ENCODE results near the gene CELA2B.
"Not testable (repeated sequence)": the region's sequence is repeated elsewhere in the genome, so short reads cannot be mapped to it uniquely, and the experiment has no call there.

CELA2B gene

GRCh38 chr1:15489052-15489736 is 13.3 kb downstream of the CELA2B start:
- Histone ChIP-seq H3K9ac (ENCODE audit: low read length) (no peak overlapping the region), H3K4me1 (ENCODE audit: control insufficient read depth, low read depth, low read length) (no peaks in the 10 kb centered on the region), H3K27ac (ENCODE audit: low read length) (no peak overlapping the region)

GRCh38 chr1:15491010-15491409 is 15.1 kb downstream of the CELA2B start:
- not testable (repeated sequence) for H3K27me3 ChIP-seq (ENCODE audit: control insufficient read depth, insufficient read depth, low read length); H3K9ac ChIP-seq (ENCODE audit: low read length); H3K4me1 ChIP-seq (ENCODE audit: control insufficient read depth, low read depth, low read length); H3K4me3 ChIP-seq (ENCODE audit: low read length); H3K9me3 ChIP-seq (ENCODE audit: control insufficient read depth, low read depth, low read length); H3K27ac ChIP-seq (ENCODE audit: low read length)
- H3K36me3 ChIP-seq (ENCODE audit: control insufficient read depth, low read depth, low read length): peaks cover 11% of the 10 kb centered on the region

More at GRCh38 chr1:15489052-15489736, 13.3 kb downstream of the CELA2B start:
- peaks cover 11% of the 10 kb centered on the region for H3K36me3 ChIP-seq (ENCODE audit: control insufficient read depth, low read depth, low read length)
- H3K9me3 ChIP-seq (ENCODE audit: control insufficient read depth, low read depth, low read length): no peaks in the 10 kb centered on the region
- H3K4me3 ChIP-seq (ENCODE audit: low read length): no peak overlapping the region
- H3K27me3 ChIP-seq (ENCODE audit: control insufficient read depth, insufficient read depth, low read length): no peaks in the 10 kb centered on the region

GRCh38 chr1:15492596-15492995 is 16.7 kb downstream of the CELA2B start:
- Histone ChIP-seq H3K36me3 (ENCODE audit: control insufficient read depth, low read depth, low read length) (peaks cover 11% of the 10 kb centered on the region), H3K9me3 (ENCODE audit: control insufficient read depth, low read depth, low read length) (no peaks in the 10 kb centered on the region), H3K9ac (ENCODE audit: low read length) (no peak overlapping the region), H3K4me3 (ENCODE audit: low read length) (no peak overlapping the region), H3K4me1 (ENCODE audit: control insufficient read depth, low read depth, low read length) (no peaks in the 10 kb centered on the region), H3K27me3 (ENCODE audit: control insufficient read depth, insufficient read depth, low read length) (no peaks in the 10 kb centered on the region), H3K27ac (ENCODE audit: low read length) (no peak overlapping the region)

GRCh38 chr1:15493869-15494390 is 18.0 kb downstream of the CELA2B start:
- H3K27ac ChIP-seq (ENCODE audit: low read length): no peak overlapping the region
- H3K4me1 ChIP-seq (ENCODE audit: control insufficient read depth, low read depth, low read length): no peaks in the 10 kb centered on the region
- H3K4me3 ChIP-seq (ENCODE audit: low read length): no peak overlapping the region
- H3K27me3 ChIP-seq (ENCODE audit: control insufficient read depth, insufficient read depth, low read length): no peaks in the 10 kb centered on the region
- H3K9ac ChIP-seq (ENCODE audit: low read length): no peak overlapping the region
- H3K9me3 ChIP-seq (ENCODE audit: control insufficient read depth, low read depth, low read length): no peaks in the 10 kb centered on the region
- peaks cover 11% of the 10 kb centered on the region for H3K36me3 ChIP-seq (ENCODE audit: control insufficient read depth, low read depth, low read length)

GRCh38 chr1:15500184-15501178 is 24.6 kb downstream of the CELA2B start:
- Histone ChIP-seq H3K36me3 (ENCODE audit: control insufficient read depth, low read depth, low read length) (peaks cover 14% of the 10 kb centered on the region), H3K4me1 (ENCODE audit: control insufficient read depth, low read depth, low read length) (no peaks in the 10 kb centered on the region), H3K9me3 (ENCODE audit: control insufficient read depth, low read depth, low read length) (no peaks in the 10 kb centered on the region), H3K9ac (ENCODE audit: low read length) (no peak overlapping the region), H3K4me3 (ENCODE audit: low read length) (no peak overlapping the region), H3K27me3 (ENCODE audit: control insufficient read depth, insufficient read depth, low read length) (no peaks in the 10 kb centered on the region), H3K27ac (ENCODE audit: low read length) (no peak overlapping the region)

- H3K27ac ChIP-seq (ENCODE audit: low read length): no peak overlapping the region
- H3K9ac ChIP-seq (ENCODE audit: low read length): no peak overlapping the region
- no peaks in the 10 kb centered on the region for H3K9me3 ChIP-seq (ENCODE audit: control insufficient read depth, low read depth, low read length)
- H3K4me3 ChIP-seq (ENCODE audit: low read length): no peak overlapping the region
- no peaks in the 10 kb centered on the region for H3K27me3 ChIP-seq (ENCODE audit: control insufficient read depth, insufficient read depth, low read length)
- H3K4me1 ChIP-seq (ENCODE audit: control insufficient read depth, low read depth, low read length): no peaks in the 10 kb centered on the region
- peaks cover 14% of the 10 kb centered on the region for H3K36me3 ChIP-seq (ENCODE audit: control insufficient read depth, low read depth, low read length)
Observed at GRCh38 chr1:15501208-15502032, 25.5 kb downstream of the CELA2B start.

- Histone ChIP-seq H3K27me3 (ENCODE audit: control insufficient read depth, insufficient read depth, low read length) (no peaks in the 10 kb centered on the region), H3K4me3 (ENCODE audit: low read length) (no peak overlapping the region), H3K36me3 (ENCODE audit: control insufficient read depth, low read depth, low read length) (peaks cover 12% of the 10 kb centered on the region), H3K4me1 (ENCODE audit: control insufficient read depth, low read depth, low read length) (peaks cover 19% of the 10 kb centered on the region), H3K9ac (ENCODE audit: low read length) (no peak overlapping the region), H3K9me3 (ENCODE audit: control insufficient read depth, low read depth, low read length) (no peaks in the 10 kb centered on the region), H3K27ac (ENCODE audit: low read length) (no peak overlapping the region)
Observed at GRCh38 chr1:15504436-15504835, 28.5 kb downstream of the CELA2B start.

GRCh38 chr1:15506831-15507230 is 30.9 kb downstream of the CELA2B start:
- H3K27ac ChIP-seq (ENCODE audit: low read length): no peak overlapping the region
- H3K9me3 ChIP-seq (ENCODE audit: control insufficient read depth, low read depth, low read length): no peaks in the 10 kb centered on the region
- no peak overlapping the region for H3K4me3 ChIP-seq (ENCODE audit: low read length)
- no peaks in the 10 kb centered on the region for H3K27me3 ChIP-seq (ENCODE audit: control insufficient read depth, insufficient read depth, low read length)
- peaks cover 19% of the 10 kb centered on the region for H3K4me1 ChIP-seq (ENCODE audit: control insufficient read depth, low read depth, low read length)
- peaks cover 9% of the 10 kb centered on the region for H3K36me3 ChIP-seq (ENCODE audit: control insufficient read depth, low read depth, low read length)
- H3K9ac ChIP-seq (ENCODE audit: low read length): no peak overlapping the region

- Histone ChIP-seq H3K9me3 (ENCODE audit: control insufficient read depth, low read depth, low read length) (no peaks in the 10 kb centered on the region), H3K4me3 (ENCODE audit: low read length) (no peak overlapping the region), H3K4me1 (ENCODE audit: control insufficient read depth, low read depth, low read length) (peaks cover 19% of the 10 kb centered on the region), H3K27ac (ENCODE audit: low read length) (no peak overlapping the region), H3K9ac (ENCODE audit: low read length) (no peak overlapping the region), H3K27me3 (ENCODE audit: control insufficient read depth, insufficient read depth, low read length) (no peaks in the 10 kb centered on the region), H3K36me3 (ENCODE audit: control insufficient read depth, low read depth, low read length) (peaks cover 14% of the 10 kb centered on the region)
Observed at GRCh38 chr1:15507278-15507677, 31.4 kb downstream of the CELA2B start.

- H3K27me3 ChIP-seq (ENCODE audit: control insufficient read depth, insufficient read depth, low read length): no peaks in the 10 kb centered on the region
- no peaks in the 10 kb centered on the region for H3K9me3 ChIP-seq (ENCODE audit: control insufficient read depth, low read depth, low read length)
- peak overlapping the region; percentile 29 for H3K4me3 ChIP-seq (ENCODE audit: low read length)
- peak overlapping the region; percentile 51 for H3K9ac ChIP-seq (ENCODE audit: low read length)
- peak overlapping the region; percentile 95 for H3K27ac ChIP-seq (ENCODE audit: low read length)
- peaks cover 15% of the 10 kb centered on the region for H3K36me3 ChIP-seq (ENCODE audit: control insufficient read depth, low read depth, low read length)
- peaks cover 19% of the 10 kb centered on the region for H3K4me1 ChIP-seq (ENCODE audit: control insufficient read depth, low read depth, low read length)
Observed at GRCh38 chr1:15508700-15509487, 33.0 kb downstream of the CELA2B start.

All from iPS-18a (cell line).